NCI-H2107 (cell line): ENCODE results near the gene TMEM178B.

ENCODE experiments used
- DNase-seq: peaks from one replicate; lab custom pipeline; 2025; lab: John Stamatoyannopoulos, UW

Gene TMEM178B

DNA sequence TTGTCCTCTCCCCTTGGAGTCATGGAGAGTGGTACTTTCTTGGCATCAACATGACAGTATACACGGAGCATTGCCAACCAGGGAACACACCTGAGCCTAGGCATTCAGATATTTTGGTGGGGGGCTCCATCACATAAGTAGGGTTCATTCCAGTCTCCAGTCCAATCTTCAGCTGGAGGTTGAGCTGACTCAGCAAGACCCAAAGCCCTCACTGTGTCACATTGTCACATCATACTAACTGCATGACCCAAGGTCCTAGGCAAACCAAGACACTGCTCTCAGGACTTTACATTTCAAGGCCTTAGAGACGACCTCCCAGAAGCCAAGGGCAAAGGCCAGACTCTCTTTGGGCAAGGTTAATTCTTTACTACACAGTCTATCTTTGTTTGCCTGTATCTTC, 190.1 kb downstream of the TMEM178B start:
- no peak for DNase-seq

DNA sequence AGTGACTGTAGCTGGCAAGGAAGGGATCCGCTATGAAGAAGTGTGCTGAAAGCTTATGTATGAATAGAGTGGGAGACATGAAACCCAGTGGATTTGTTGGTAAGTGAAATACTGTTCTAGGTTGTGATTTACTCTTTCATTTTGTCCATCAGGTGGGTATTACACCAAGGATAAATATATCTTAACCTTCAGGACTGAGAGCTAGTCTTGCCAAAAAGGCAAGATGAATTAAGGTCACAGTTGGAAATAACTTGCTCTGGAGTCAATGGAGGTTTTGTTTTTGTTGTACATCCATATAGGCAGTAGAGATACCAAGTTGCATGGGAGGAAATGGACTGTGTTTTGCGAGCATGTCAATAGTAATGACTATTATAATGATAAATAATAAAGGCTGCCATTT, 190.6 kb downstream of the TMEM178B start:
- DNase-seq, result no peak

DNA sequence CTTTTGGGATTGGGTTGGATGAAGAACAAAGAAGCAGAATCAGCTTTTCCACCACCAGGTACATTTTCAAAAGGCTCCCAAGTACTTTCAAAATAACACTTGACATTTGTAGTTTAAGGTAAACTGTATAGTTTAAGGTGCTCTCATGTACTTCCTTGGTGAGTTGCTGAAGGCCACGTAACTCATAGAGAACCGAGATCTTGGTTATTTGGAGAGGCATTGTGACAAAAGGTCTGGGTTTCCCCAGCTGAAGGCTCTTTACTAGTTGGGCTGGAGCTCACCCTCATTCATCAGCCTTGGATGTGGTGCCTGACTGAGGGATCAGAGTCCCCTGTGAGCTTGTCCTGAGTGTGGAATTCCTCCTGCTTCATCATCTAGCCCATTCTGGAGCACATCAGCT, 191.8 kb downstream of the TMEM178B start:
- DNase-seq, result no peak

DNA sequence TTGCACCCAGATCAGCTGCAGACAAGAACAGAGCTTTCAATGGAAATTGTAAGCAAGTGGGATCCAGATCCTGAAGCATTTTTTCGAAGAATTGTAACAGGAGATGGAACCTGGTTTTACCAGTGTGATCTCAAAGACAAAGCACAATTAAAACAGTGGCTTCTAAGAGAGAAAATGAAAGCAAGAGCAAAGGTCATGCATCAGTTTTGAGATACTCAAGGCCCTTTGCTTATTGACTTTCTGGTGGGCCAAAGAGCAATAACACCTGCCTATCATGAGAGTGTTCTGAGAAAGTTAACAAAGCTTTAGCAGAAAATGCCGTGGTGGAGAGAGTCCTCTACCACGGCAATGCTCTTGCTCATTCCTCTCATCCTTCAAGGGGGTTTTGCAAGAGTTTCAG, 194.8 kb downstream of the TMEM178B start:
- no peak for DNase-seq

DNA sequence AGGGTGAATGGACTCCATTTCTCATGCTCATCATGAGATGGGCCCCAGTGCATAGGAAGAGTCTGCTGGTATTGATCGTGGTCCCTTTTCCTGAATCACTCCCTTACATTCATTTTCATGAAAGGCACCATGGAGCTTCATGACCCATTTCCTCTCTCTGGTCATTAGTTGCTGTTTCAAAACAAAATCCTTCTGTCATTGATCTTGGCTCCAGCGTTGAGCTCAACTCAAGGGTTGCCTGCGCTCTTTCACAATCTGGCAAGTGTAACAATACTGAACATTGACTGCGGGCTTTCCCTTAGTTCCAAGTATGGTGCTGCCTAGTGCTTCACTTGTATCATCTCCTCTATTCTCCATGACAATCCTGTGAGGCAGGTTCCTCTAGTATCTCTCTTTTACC, 197.6 kb downstream of the TMEM178B start:
- DNase-seq, result no peak

DNA sequence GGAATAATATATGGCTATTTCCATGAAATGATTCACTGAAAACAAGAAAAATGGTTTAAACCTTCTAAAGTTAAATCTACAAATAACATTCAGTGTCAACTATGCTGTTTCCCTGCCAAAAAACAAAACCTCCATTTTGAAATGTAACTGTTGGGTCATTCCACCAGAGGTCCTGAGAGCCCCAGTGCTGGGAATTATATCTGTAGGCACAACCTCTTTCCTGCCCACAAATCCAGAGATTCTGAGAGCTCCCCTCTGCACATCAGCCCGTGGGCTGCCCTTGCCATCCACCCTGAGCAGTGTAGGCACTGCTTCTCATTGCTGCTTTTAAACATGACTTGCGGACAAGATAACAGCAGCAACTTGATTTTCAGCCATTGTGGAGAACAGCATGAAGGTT, 198.6 kb downstream of the TMEM178B start:
- DNase-seq, result no peak

DNA sequence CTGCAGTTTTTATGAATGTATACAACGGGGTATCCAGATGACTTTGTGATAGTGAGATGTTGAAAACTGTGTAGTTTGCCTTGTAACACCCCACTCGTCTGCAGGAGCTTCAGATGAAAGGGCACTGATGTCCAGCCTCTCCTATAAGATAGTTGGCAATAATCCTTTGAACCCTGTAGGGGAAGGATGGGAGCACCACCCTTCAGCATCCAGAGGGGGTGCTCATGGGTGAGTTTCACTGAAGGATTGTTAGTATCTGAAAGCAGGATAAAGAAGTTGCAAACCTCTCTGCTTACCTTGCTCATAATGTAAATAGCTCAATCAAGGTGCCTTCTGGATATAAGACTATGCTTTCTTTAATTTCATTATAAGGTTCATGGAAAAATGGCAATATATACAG, 201.5 kb downstream of the TMEM178B start:
- DNase-seq, result no peak

DNA sequence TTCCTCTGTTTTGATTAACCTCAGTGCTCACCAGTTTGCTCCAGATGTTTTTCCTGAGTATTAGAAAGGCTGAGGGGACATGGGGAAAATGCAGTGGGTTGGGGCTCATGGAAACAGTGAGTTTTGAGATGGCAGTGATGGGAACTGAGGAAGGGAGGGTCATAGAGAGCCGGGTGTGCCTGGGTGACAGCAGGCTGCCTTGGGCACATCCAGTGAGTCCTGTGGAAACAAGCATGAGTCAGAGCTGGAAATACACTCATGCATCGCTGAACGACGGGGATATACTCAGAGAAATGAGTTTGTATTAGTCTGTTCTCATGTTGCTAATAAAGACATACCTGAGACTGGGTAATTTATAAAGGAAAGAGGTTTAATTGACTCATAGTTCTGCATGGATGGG, 202.2 kb downstream of the TMEM178B start:
- DNase-seq, result no peak

DNA sequence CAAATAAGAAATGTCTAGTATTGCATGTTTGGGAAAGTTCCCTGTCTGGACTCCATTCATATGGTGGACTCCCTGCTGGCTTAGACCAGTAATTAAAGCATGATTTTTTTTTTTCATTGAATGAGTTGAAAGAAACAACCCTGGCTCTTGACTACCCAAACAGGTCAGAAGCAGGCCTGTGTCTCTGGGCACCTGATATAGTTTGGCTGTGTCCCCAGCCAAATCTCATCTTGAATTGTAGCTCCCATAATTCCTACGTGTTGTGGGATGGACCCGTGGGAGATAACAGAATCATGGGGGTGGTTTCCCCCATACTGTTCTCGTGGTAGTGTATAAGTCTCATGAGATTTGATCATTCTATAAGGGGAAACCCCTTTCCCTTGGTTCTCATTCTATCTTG, 206.2 kb downstream of the TMEM178B start:
- no peak for DNase-seq

DNA sequence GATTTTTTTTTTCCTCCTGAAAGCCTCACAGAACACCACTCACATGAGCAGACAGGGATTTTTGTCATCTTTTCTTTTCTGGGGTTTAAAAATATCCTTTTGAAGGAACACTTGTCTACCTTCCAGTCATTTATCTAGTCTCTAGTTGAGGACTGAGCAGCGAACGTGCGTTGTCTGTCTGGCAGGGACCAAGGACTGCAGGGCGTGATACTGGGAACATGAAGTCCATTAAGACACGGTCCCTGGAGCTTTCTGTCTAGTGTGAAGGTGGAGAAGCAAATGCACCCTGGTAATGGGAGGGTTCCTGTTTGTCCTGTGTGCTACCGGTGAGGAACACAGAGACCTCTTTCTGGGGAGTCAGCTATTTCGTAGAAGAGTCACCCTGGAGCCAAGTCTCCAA, 207.4 kb downstream of the TMEM178B start:
- no peak for DNase-seq

DNA sequence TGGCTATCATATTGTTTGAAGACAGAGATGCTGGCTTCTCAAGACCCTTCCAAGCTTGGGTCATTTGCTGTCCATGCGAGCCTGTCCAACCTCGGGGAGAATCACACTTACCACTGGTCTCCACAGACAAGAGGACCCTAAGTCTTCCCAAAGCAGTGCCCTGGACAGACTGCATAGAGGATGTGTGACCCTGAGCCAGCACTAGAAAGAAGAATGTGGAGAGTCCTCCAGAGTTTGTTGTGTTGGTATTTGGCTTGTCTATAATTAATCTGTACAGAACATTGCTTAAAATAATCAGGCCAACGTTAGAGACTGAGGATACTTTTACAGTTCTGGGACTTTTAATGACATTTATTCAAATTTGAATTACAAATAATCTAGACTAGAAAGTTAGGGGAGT, 212.7 kb downstream of the TMEM178B start:
- no peak for DNase-seq

DNA sequence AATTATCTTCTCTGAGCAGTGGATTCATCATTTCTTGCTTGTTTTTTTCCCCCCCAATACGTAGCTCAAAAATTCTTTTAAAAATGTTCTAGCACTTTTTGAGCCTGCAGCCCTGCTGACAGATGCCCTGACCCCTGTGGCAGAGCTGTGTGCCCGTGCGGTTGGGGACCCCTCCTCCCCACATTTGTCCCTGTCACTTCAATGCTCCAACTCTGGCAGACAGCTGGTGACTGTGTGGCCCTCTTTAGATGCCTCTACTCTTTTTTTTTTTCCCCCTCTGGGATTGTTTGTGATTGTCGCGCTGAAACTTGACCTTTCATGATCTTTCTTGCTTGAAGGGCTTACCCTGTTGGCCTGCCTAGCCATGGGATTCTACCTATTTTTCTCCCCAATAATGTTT, 214.1 kb downstream of the TMEM178B start:
- no peak for DNase-seq

DNA sequence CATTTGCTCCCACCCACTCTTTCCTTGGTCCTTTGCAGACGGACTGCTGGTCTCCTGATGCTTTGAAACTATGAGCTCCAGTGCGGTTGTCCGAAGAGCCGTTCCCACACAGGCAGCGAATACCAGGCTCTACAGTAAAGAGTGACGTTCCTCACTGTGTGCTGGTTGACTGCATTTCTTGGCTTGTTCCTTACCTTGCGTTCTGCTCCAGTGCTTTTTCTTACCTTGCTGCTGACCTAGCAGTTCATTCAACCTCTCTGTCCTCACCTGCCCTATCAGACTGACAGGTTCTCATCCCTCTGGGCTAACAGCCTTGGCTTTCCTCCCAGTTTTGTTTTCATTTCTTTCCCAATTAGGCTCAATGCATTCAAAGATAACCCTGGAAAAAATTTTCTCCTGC, 214.8 kb downstream of the TMEM178B start:
- no peak for DNase-seq

DNA sequence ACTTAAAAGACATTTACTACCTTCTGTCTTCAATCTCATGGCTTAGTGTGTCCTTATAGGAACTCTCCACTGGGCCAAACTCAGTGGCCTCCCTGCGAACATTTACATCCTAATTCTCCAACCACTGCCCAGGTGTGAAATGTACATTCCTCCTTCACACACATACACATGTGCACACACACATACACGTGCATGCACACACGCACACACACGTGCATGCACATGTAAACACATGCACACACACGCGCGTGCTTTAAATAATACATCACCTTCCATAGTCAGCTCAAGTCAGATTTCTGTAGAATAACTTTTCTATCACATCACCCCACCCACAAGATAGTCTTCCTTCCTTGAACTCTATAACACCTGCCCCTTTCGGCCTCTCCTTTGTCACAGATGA, 216.5 kb downstream of the TMEM178B start:
- no peak for DNase-seq

DNA sequence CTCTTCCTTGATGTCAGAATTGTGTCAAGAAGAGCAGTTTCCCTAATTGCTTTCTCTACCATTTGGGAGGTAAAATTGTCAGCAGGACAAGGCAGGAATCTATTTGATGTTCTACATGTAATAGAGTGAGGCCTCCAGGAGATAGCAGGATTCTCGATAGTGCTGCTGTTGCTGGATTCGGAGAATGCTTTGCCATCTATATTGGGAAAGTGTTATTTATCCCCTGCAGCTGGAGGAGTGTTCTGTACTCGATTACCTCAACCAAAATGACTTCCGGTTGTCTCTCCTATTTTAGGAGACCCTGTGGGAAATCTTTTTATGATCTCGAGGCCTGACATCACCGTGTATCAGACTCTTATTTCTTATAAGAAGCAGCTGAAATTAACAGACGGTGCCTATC, 217.1 kb downstream of the TMEM178B start:
- DNase-seq, result no peak

DNA sequence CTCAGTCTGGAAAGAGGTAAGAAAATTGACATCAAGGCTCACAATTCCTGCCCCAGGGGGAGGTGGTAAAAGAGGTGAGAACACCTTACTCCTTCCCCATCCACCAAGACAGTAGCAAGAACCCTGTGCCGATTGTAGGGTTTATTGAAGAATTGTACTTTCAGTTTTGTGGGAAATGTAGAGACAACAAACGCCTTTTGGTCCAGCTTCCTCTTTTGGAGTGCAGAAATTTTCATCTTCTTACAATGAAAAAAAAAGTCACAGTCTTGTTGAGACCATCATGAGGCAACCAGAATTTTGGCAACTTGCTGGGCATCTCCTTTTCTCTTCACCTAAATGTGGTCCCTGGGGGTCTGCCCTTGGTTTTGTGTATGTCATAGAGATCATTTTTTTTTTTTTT, 217.7 kb downstream of the TMEM178B start:
- no peak for DNase-seq

DNA sequence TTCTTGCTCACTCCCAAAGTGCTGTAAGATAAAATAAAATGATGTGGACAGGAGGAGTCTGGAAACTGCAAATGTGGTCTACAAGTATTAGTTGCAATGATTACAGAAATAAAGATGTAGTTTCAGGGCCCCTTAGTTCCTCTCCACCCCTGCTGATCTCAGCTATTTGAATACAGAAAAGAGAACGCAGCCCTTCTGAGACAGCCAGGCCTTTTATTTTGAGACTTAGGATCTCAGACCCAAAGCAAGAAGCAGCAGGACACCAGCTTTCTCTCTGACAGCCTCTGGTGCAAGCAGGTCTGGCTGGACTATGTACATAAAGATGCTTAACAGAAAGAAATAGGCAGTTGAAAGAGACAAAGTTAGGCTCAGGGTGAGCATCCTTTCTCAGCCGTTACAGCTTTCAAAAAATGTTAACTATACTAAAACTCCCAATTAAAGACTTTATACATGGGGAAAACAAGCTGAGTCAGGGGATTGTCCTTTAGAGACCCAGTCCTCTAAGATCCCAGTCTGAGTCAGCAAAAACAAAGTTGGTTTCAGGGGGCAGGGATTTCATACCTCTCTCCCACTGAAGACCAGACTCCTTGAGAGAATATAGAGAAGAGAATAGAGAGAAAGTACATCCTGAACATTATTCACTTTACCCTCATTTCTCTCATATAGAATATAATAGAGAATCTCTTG, 220.4 kb downstream of the TMEM178B start:
- no peak for DNase-seq

DNA sequence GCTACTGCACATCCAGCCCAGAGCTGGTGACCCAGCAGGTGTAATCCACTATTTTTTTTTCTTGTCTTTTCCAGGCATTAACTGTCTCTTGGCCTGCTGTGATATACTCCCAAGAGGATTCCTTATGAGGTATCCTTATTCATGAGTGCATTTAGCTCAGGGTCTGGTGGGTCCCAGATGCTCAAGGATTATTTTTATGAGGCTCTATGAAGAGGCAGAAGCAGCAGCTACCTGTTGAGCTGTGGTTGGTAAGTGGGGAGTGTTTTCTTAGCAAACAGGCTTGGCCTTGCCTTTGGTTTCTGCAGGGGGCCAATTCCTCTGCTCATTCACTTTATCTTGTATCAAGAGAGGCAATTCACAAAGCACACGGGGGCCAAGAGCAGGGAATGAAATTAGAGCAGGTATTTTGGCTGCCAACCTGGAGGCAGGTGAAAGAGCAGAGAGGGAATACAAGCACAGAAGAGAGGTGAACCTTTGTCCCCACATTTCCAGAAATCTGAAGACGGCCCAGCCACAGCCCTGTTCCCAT, 221.6 kb downstream of the TMEM178B start:
- DNase-seq, result peak; percentile 84

DNA sequence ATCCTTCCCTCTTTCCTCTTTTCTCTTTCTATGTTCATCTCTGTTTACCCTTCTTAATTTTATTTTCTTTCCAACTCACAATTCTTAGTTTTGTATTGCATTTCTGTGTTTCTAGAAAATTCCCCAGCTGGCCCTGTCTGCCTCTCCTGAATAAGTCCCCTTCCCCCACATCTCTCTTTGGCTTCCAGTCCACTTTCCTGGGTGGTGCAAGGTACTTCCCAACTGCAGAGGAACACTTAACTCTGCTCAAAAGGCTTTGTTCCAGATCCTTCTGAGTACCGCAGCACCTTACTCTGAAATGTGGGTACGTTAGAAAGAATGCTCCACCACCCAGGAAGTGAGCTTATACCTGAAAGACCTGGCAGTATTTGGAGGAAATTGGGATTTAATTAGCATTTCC, 227.0 kb downstream of the TMEM178B start:
- DNase-seq, result no peak

DNA sequence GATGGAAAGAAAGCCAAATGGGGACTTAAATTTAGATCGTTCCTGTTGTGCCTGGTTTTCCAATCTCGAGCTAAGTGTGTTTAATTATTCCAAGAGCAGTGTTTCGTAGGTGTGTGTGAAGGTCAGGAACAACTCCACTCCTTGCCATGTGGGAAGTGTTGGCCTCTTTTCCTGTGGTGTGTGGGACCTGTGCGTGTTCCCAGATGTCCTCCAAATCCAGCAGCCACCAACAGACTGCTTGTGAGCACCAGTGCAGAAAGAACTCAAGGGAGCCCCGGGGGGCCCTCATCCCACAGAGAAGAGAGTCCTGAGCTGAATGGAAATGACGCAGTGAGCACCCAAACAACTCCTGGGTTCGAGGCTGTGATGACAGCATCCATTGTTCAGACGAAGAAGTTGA, 227.7 kb downstream of the TMEM178B start:
- no peak for DNase-seq

DNA sequence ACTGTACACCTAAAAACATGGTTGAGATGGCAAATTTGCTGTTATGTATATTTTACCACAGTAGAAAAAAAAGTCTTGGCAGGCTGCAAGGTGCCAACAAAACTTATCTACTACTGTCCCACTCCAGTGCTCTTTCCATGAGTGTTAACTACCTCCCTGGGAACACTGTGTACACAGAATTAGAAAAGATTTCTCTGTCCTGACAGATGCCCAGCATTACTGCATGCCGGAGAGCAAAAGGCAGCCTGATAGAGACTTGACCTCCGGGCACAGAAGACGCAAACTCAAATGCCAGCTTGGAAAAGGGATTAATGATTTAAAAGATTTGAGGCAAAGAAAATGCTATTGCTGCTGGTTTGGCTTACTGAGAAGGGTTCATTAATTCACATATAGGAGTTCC, 228.8 kb downstream of the TMEM178B start:
- no peak for DNase-seq

DNA sequence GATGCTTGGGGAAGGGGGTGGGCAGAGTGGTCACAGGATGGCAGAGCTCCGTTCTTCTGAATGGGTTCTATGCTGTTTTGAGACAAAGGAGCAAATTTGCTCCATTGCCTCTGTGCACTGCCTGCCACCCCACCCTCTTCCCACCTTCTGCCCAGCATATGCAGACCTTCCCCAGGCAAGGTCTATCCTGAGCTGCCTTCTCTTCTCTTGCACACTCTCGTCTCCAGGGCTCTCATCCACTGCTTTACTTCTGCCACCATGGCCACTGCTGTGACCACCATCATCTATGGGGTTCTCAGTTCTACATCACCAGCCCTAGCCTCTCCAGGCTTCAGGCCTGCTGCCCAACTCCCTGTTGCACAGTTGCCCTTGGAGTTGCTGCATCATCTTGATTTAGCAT, 230.4 kb downstream of the TMEM178B start:
- no peak for DNase-seq

DNA sequence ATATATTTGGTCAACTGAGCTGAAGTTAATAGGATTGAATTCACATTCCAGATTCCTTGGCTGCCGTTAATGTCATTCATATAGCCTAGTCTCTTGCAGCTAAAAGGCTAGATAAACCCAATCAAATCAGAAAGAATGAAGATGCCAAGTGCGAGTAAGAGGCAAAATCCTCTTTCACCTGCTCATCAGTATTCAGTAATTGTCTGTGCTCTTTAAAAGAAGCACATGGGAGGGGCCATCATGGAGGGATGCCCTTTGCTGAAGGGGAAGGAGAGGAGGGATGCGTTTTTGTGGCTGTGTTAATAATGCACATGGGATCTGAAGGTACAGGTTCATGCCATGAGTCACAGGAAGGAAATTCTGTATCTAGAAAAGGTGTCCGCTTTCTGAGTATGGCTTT, 232.2 kb downstream of the TMEM178B start:
- DNase-seq, result no peak

DNA sequence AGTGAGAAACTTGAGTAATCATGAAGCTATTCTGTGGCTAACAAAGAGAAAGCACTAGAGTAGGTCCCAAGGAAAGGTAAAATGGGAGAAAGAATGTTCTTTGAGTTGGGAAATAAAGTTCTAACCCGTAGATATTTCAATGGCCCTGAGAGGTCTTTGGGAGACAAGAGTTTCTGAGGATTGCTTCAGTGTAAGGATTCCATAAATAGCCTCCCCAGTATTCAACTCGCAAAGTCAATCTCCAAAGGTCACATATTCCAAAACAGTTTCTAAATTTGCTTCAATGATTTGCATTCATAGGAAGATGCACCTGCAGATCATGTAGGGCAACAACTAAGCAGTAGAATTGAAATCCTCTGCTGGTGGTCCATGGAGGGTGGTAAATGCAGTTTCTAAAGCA, 238.5 kb downstream of the TMEM178B start:
- DNase-seq, result no peak
